NCI-H226 (cell line): ENCODE measurements around the gene BTNL2.
"Not testable (repeated sequence)": the region's sequence is repeated elsewhere in the genome, so short reads cannot be mapped to it uniquely, and the experiment has no call there.

Source experiments
- DNase-seq: peaks from one replicate; pipeline ENCODE4 v3.0.0-alpha.2; 2015

The BTNL2 gene

GRCh38 chr6:32367644-32368043 is 39.3 kb downstream of the BTNL2 start:
- DNase-seq, result no peak

- DNase-seq, result not testable (repeated sequence)
Observed at GRCh38 chr6:32359225-32359624, 47.8 kb downstream of the BTNL2 start.

DNA sequence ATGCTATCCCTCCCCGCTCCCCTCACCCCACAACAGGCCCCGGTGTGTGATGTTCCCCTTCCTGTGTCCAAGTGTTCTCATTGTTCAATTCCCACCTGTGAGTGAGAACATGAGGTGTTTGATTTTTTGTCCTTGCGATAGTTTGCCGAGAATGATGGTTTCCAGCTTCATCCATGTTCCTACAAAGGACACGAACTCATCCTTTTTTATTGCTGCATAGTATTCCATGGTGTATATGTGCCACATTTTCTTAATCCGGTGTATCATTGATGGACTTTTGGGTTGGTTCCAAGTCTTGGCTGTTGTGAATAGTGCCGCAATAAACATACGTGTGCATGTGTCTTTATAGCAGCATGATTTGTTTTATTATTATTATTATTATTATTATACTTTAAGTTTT is 48.4 kb downstream of the BTNL2 start:
- not testable (repeated sequence) for DNase-seq

DNA sequence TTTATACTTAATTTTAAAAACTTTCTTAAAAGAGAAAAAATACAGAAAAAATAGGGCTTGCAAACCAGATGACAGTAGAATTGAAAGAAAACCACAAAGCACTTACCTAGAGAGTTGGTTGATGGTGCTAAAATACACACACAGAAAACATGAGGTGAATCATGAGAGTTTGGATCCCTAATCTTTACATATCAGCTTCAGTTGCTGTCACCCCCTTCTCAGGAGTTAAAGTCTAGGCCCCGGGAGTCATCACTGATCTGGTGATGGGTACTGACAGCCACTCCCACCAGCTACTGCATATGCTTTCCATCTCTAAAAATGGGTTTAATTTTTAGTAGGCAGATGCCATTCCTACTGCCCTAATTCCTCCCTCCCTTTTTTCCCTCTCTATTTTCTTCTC is 52.0 kb downstream of the BTNL2 start:
- DNase-seq, result no peak

DNA sequence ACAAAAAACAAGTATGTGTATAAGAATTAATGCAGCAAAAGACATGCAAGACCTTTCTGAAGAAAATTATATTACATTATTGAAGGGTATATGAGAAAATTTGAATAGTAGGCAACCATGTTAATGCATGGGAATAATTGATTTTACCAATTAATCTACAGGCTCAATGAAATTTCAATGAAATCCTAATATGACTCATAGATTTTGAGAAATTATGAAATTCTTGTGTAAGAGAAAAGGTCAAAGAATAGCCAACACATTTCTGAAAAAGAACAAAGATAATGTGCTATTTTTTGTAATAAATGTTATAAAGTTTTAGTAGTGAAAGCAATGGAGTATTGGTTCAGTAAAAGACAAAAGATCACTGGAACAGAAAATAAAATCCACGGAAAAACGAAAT is 53.6 kb downstream of the BTNL2 start:
- DNase-seq, result no peak
